ENCODE data around the gene TOR2A. TPM values are rescaled to one million over a fixed set of nuclear protein-coding genes. Genes with fewer than 3 reads are reported as not detected.

Gene TOR2A
- total and polyA plus RNA-seq, 9 of the 15 experiments (the other 6 are each of a cell fraction or from before 2014, with no cell fraction given): 0.80 to 25.9 (median 11.1) TPM

DNA sequence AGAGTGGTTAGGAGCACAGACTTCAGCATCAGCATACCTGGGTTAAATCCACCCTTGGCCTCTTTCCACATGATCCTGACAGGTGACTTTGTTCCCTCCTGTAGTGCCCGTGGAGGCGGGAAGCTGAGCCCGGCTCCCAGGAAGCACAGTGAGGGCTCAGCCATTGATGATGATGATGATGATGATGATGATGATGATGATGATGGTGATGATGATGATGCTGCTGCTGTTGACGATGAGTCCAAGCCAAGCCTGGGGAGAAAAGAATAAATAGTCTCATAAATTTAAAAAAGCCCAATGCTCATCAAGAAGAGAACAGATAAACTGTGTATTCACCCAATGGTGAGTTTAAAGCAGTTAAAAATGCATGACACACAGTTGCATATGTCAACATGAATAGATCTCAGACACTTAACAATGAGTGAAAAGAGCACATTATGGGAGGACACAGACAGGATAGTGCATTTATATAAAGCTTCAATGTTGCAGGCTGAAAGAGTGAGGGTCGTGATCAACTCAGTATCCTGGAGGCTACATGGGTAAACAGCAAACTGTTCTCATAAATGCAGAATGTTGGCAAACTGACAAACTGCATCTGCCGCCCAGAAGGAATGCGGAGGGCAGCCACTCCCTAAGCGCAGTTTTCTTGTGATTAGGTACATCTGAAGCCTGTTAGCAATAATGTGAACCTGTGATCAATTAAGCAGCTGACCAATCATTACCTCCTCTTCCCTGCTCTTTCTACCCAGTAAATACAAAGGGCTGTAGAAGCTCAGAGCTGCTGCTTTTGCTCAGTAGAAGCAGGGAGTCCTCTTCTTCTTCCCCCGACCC lies 40.0 kb downstream of the TOR2A start:
- Histone ChIP-seq H3K36me3 (ENCODE audit: control insufficient read depth, insufficient read depth, low read length) (no peaks in the 10 kb centered on the region; the same call in 2 of the 3 replicates), H3K4me1 (replicated peaks in 1 of 2; ENCODE audit: control insufficient read depth in 2 of 2, insufficient read depth in 2 of 2, low read length in 2 of 2) (peaks cover 15 to 16% of the 10 kb centered on the region in 2 experiments), H3K9ac (ENCODE audit: insufficient read depth in 1 of 2, low read depth in 2 of 2, low read length in 2 of 2) (no peak overlapping the region), H3K9me3 (replicated peaks; ENCODE audit: control insufficient read depth, insufficient read depth, low read depth, low read length) (no peaks in the 10 kb centered on the region), H3K4me2 (ENCODE audit: insufficient read depth, low read length) (no peak overlapping the region), H3K27ac (ENCODE audit: extremely low read depth, low read depth, low read length) (no peak overlapping the region), H2AFZ (ENCODE audit: low read depth, low read length) (no peak overlapping the region), H3K4me3 (no peak overlapping the region), H3K9me1 (ENCODE audit: control insufficient read depth, insufficient read depth, low read length) (no peaks in the 10 kb centered on the region), H4K20me1 (replicated peaks; ENCODE audit: control insufficient read depth, insufficient read depth, low read length) (no peaks in the 10 kb centered on the region), H3K79me2 (ENCODE audit: control insufficient read depth, insufficient read depth, low read length) (no peaks in the 10 kb centered on the region), H3K27me3 (ENCODE audit: control insufficient read depth in 2 of 2, insufficient read depth in 2 of 2, low read length in 2 of 2) (no peaks in the 10 kb centered on the region)
- DNase-seq (ENCODE audit: extremely low read depth in 1 of 4, low spot score in 3 of 4): no peak
- WGBS (ENCODE audit: insufficient coverage, low coverage, missing lambda C conversion rate): 45% methylated on average over 9 of the region's 9 CpGs
- no peak for ATAC-seq
- ChIA-PET POLR2A (interaction anchor here (0.9 to 1.8 kb wide), 2 partner anchors 10 to 14 kb away, joined by 3 to 6 read pairs; no protein-coding TSS in a partner anchor), CTCF (ENCODE audit: low intra/inter-chr PET ratio) (no interaction called here)
- FAIRE-seq: no peak
- in situ Hi-C loops (cut with MboI) (no loop called here), intact Hi-C loops (cut with micrococcal nuclease) (no loop called here)
- BruUV-seq (replicated peaks): no TSS peak
- TF ChIP-seq MYBL2 (IDR thresholded peaks at IDR 0.05; ENCODE audit: low read depth) (no peak), MYBL2 (CRISPR knock-in tag; IDR thresholded peaks at IDR 0.05; ENCODE audit: borderline replicate concordance) (no peak), BRF1 (IDR thresholded peaks at IDR 0.05; ENCODE audit: borderline replicate concordance, extremely low read depth, insufficient read length) (no peak), MNT (conservative IDR thresholded peaks at IDR 0.05) (no peak), CCNT2 (IDR thresholded peaks at IDR 0.05; ENCODE audit: borderline replicate concordance, extremely low read depth, insufficient read length, low read depth, low read length) (no peak), ZFP1 (CRISPR knock-in tag; IDR thresholded peaks at IDR 0.05) (no peak), PATZ1 (CRISPR knock-in tag; IDR thresholded peaks at IDR 0.05; ENCODE audit: borderline replicate concordance) (no peak), FOXK2 (conservative IDR thresholded peaks at IDR 0.05 in 1 of 2, IDR thresholded peaks at IDR 0.05 in 1 of 2; ENCODE audit: low read depth in 2 of 2) (no peak), CAMTA2 (CRISPR knock-in tag; conservative IDR thresholded peaks at IDR 0.05) (no peak), NFIX (CRISPR knock-in tag; IDR thresholded peaks at IDR 0.05; ENCODE audit: low read depth) (no peak), CC2D1A (IDR thresholded peaks at IDR 0.05) (no peak), ZKSCAN1 (IDR thresholded peaks at IDR 0.05; ENCODE audit: low read depth, low read length) (no peak), RBBP5 (IDR thresholded peaks at IDR 0.05; ENCODE audit: borderline replicate concordance, insufficient read depth, low read length, poor library complexity, severe bottlenecking) (no peak)
- TF ChIP-seq, protein P1, sequence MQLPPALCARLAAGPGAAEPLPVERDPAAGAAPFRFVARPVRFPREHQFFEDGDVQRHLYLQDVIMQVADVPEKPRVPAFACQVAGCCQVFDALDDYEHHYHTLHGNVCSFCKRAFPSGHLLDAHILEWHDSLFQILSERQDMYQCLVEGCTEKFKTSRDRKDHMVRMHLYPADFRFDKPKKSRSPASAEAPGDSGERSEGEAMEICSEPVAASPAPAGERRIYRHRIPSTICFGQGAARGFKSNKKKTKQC (CRISPR knock-in tag; IDR thresholded peaks at IDR 0.05): no peak
- TF ChIP-seq, protein P2, sequence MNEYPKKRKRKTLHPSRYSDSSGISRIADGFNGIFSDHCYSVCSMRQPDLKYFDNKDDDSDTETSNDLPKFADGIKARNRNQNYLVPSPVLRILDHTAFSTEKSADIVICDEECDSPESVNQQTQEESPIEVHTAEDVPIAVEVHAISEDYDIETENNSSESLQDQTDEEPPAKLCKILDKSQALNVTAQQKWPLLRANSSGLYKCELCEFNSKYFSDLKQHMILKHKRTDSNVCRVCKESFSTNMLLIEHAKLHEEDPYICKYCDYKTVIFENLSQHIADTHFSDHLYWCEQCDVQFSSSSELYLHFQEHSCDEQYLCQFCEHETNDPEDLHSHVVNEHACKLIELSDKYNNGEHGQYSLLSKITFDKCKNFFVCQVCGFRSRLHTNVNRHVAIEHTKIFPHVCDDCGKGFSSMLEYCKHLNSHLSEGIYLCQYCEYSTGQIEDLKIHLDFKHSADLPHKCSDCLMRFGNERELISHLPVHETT (CRISPR knock-in tag; conservative IDR thresholded peaks at IDR 0.05 in 1 of 2, IDR thresholded peaks at IDR 0.05 in 1 of 2): no peak
